NB4 (cell line): Measurements from ENCODE around the gene CSMD2.

ENCODE experiments used
- CTCF ChIP-seq: IDR thresholded peaks from one replicate; pipeline ENCODE4 v1.5.1; 2012; ENCODE audit warnings: low read depth, low read length
- MAX ChIP-seq: IDR thresholded peaks from 2 replicates; pipeline ENCODE4 v1.6.1; 2011; ENCODE audit warnings: low read depth, low read length
- MYC ChIP-seq: IDR thresholded peaks from 2 replicates; pipeline ENCODE4 v1.6.1; 2011; ENCODE audit warnings: low read depth, low read length
- POLR2A ChIP-seq: IDR thresholded peaks from 2 replicates; pipeline ENCODE4 v1.6.1; 2011; ENCODE audit warnings: mild to moderate bottlenecking; ENCODE audit not compliant: insufficient read length; ENCODE audit errors: extremely low read depth

GRCh38 chr1:34029954-34030353, 135.1 kb downstream of the CSMD2 start:
- no peak for TF ChIP-seq POLR2A
- TF ChIP-seq CTCF: no peak
- TF ChIP-seq MAX: no peak
- no peak for TF ChIP-seq MYC
